ENCODE data around the gene NDFIP2. TPM values are rescaled to one million over a fixed set of nuclear protein-coding genes. Genes with fewer than 3 reads are reported as not detected.

The NDFIP2 gene
- total and polyA plus RNA-seq, 2 experiments from 2014 or later, result 28.3 to 28.7 TPM

DNA sequence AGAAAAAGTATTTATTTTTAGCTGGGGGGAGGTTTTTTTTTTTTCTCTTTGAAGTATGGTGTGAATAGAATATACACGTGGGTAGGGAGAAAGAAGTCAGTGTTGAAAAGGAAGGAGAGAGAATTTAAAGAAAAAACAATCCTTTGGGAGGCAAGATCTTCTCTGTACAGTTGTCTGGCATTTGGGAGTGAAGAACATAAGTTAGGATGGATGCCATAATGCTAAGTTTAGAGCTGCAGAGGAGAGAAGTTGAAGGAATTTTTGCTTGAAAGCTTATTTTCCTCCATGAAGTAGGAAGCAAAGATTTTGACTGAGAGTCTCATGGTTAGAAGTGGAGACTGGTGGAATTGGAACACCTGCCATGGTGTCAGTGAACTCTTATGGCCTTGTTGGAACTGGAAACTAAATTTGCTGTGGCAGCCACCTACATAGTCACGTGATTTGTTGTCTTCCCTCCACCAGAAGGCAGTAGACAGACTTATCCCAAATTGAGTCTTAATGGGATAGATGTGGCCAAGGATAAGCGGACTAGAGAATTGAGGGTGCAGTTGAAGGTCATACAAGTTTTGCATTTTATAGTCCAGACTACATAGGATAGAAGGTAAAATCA, 22.0 kb downstream of the NDFIP2 start:
- Histone ChIP-seq H3K27me3 (ENCODE audit: insufficient read depth) (no peaks in the 10 kb centered on the region), H2AFZ (no peak overlapping the region), H3K79me2 (replicated peaks; ENCODE audit: insufficient read depth) (peaks cover 84% of the 10 kb centered on the region), H3K36me3 (ENCODE audit: insufficient read depth) (no peaks in the 10 kb centered on the region), H4K20me1 (replicated peaks; ENCODE audit: insufficient read depth) (no peaks in the 10 kb centered on the region; the same call in 1 of the 2 replicates), H3K4me1 (ENCODE audit: insufficient read depth) (no peaks in the 10 kb centered on the region), H3K4me3 (no peak overlapping the region), H3K27ac (ENCODE audit: low read depth) (no peak overlapping the region), H3K9me2 (ENCODE audit: insufficient read depth) (no peaks in the 10 kb centered on the region), H3K4me2 (no peak overlapping the region), H3F3A (replicated peaks; ENCODE audit: low read depth) (no peaks in the 10 kb centered on the region)
- no peaks in the 10 kb centered on the region for H3K9me3 Mint-ChIP-seq
- DNase-seq (ENCODE audit: low spot score) (peak; percentile 6), ATAC-seq (no peak)
- no peak overlapping the region for H3K4me3 Mint-ChIP-seq
- H3K27ac Mint-ChIP-seq, result no peak overlapping the region
- H3K27me3 Mint-ChIP-seq (ENCODE audit: insufficient read depth, low read depth, poor library complexity), result no peaks in the 10 kb centered on the region
- no peaks in the 10 kb centered on the region; the same call in 2 of the 3 replicates for H3K36me3 Mint-ChIP-seq (ENCODE audit: low read depth)
- TF ChIP-seq, protein P1, sequence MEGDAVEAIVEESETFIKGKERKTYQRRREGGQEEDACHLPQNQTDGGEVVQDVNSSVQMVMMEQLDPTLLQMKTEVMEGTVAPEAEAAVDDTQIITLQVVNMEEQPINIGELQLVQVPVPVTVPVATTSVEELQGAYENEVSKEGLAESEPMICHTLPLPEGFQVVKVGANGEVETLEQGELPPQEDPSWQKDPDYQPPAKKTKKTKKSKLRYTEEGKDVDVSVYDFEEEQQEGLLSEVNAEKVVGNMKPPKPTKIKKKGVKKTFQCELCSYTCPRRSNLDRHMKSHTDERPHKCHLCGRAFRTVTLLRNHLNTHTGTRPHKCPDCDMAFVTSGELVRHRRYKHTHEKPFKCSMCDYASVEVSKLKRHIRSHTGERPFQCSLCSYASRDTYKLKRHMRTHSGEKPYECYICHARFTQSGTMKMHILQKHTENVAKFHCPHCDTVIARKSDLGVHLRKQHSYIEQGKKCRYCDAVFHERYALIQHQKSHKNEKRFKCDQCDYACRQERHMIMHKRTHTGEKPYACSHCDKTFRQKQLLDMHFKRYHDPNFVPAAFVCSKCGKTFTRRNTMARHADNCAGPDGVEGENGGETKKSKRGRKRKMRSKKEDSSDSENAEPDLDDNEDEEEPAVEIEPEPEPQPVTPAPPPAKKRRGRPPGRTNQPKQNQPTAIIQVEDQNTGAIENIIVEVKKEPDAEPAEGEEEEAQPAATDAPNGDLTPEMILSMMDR (conservative IDR thresholded peaks at IDR 0.05; ENCODE audit: low read depth in 2 of 2), result peak in 1 of 2 experiments; percentile 31; a peak in 2 of 4 replicates
- no peak for TF ChIP-seq JUNB (IDR thresholded peaks at IDR 0.05; ENCODE audit: unreplicated experiment)
- no peak for TF ChIP-seq STAT1 (IDR thresholded peaks at IDR 0.05; ENCODE audit: unreplicated experiment)
- no peak for TF ChIP-seq EZH2phosphoT487 (IDR thresholded peaks at IDR 0.05; ENCODE audit: unreplicated experiment)
- TF ChIP-seq EZH2 (IDR thresholded peaks at IDR 0.05; ENCODE audit: low read depth, unreplicated experiment), result no peak
- no peak for TF ChIP-seq ETS1 (IDR thresholded peaks at IDR 0.05)
- TF ChIP-seq POLR2AphosphoS5 (IDR thresholded peaks at IDR 0.05; ENCODE audit: low read depth), result no peak
- TF ChIP-seq, protein P2, sequence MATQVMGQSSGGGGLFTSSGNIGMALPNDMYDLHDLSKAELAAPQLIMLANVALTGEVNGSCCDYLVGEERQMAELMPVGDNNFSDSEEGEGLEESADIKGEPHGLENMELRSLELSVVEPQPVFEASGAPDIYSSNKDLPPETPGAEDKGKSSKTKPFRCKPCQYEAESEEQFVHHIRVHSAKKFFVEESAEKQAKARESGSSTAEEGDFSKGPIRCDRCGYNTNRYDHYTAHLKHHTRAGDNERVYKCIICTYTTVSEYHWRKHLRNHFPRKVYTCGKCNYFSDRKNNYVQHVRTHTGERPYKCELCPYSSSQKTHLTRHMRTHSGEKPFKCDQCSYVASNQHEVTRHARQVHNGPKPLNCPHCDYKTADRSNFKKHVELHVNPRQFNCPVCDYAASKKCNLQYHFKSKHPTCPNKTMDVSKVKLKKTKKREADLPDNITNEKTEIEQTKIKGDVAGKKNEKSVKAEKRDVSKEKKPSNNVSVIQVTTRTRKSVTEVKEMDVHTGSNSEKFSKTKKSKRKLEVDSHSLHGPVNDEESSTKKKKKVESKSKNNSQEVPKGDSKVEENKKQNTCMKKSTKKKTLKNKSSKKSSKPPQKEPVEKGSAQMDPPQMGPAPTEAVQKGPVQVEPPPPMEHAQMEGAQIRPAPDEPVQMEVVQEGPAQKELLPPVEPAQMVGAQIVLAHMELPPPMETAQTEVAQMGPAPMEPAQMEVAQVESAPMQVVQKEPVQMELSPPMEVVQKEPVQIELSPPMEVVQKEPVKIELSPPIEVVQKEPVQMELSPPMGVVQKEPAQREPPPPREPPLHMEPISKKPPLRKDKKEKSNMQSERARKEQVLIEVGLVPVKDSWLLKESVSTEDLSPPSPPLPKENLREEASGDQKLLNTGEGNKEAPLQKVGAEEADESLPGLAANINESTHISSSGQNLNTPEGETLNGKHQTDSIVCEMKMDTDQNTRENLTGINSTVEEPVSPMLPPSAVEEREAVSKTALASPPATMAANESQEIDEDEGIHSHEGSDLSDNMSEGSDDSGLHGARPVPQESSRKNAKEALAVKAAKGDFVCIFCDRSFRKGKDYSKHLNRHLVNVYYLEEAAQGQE (IDR thresholded peaks at IDR 0.05; ENCODE audit: unreplicated experiment), result no peak
- H3K4me1 Mint-ChIP-seq, result peaks cover 9% of the 10 kb centered on the region; the same call in 2 of the 3 replicates

All from GM23338 (cell line).